GM12878 (cell line): ENCODE results near the gene ADAMTS16.

Experiments
- CEBPB ChIP-seq, 2 experiments: fragments of 150-350 bp in 1 of 2; IDR thresholded peaks; 2 replicates each; pipeline ENCODE4 v1.6.1; 2012 to 2014; ENCODE audit warnings: low read depth in 2 of 2, low read length in 2 of 2, borderline replicate concordance in 1 of 2, inconsistent platforms in 1 of 2
- FOXK2 ChIP-seq: fragments of 450-650 bp; IDR thresholded peaks from 2 replicates; pipeline ENCODE4 v1.6.1; 2017; ENCODE audit warnings: mild to moderate bottlenecking, moderate library complexity
- KAT2A ChIP-seq: conservative IDR thresholded peaks from 2 replicates; pipeline ENCODE4 v1.6.1; 2011; ENCODE audit warnings: low read depth, low read length; ENCODE audit not compliant: control insufficient read depth
- POLR2A ChIP-seq: IDR thresholded peaks from 2 replicates; pipeline ENCODE4 v1.6.1; 2011; ENCODE audit warnings: low read depth, mild to moderate bottlenecking, low read length
- YY1 ChIP-seq: IDR thresholded peaks from 2 replicates; pipeline ENCODE4 v1.6.1; 2011; ENCODE audit warnings: low read depth, mild to moderate bottlenecking, low read length
- TF ChIP-seq, protein P1 (sequence below), 3 experiments: IDR thresholded peaks in 2 of 3; conservative IDR thresholded peaks in 1 of 3; 2 replicates each; pipeline ENCODE4 v1.5.1; 2011; ENCODE audit warnings: low read depth in 3 of 3, low read length in 3 of 3, mild to moderate bottlenecking in 3 of 3, control low read depth in 2 of 3, moderate library complexity in 2 of 3, inconsistent platforms in 1 of 3, mixed read lengths in 1 of 3; ENCODE audit not compliant: control insufficient read depth in 2 of 3, insufficient read depth in 1 of 3; ENCODE audit errors: extremely low read depth in 1 of 3
- TF ChIP-seq, protein P2 (sequence below): fragments of 450-650 bp; formaldehyde crosslinking; IDR thresholded peaks from 2 replicates; pipeline ENCODE4 v1.4.0; 2022; ENCODE audit warnings: mild to moderate bottlenecking, moderate library complexity
- TF ChIP-seq, protein P3 (sequence below): IDR thresholded peaks from 2 replicates; pipeline ENCODE4 v1.6.1; 2012; ENCODE audit warnings: low read depth, low read length, improper control_type of control experiment

DNA sequence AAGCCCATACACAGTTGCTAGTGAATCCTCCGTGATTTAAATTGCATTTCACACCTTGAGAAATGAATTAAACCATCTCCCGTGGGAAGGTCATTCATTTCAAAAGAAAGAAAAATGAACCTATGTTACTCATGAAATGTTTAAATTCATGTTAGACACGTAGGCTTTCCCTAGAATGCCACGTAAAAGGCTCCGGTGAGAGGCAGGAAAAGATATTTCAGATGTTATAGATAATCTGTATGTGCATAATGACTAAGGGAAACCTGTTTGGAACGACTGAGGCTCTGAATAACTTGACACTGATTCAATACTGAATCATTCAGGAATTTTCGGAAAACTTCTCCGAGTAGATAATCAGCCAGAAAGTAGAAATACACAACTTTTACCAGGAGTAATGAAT, 148.1 kb downstream of the ADAMTS16 start:
- TF ChIP-seq CEBPB (IDR thresholded peaks at IDR 0.05; ENCODE audit: borderline replicate concordance in 1 of 2, low read depth in 2 of 2, low read length in 2 of 2) (no peak), POLR2A (no peak), FOXK2 (no peak), KAT2A (no peak), YY1 (no peak)
- TF ChIP-seq, protein P1, sequence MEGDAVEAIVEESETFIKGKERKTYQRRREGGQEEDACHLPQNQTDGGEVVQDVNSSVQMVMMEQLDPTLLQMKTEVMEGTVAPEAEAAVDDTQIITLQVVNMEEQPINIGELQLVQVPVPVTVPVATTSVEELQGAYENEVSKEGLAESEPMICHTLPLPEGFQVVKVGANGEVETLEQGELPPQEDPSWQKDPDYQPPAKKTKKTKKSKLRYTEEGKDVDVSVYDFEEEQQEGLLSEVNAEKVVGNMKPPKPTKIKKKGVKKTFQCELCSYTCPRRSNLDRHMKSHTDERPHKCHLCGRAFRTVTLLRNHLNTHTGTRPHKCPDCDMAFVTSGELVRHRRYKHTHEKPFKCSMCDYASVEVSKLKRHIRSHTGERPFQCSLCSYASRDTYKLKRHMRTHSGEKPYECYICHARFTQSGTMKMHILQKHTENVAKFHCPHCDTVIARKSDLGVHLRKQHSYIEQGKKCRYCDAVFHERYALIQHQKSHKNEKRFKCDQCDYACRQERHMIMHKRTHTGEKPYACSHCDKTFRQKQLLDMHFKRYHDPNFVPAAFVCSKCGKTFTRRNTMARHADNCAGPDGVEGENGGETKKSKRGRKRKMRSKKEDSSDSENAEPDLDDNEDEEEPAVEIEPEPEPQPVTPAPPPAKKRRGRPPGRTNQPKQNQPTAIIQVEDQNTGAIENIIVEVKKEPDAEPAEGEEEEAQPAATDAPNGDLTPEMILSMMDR (IDR thresholded peaks at IDR 0.05 in 2 of 3, conservative IDR thresholded peaks at IDR 0.05 in 1 of 3; ENCODE audit: control insufficient read depth in 2 of 3, extremely low read depth in 1 of 3, insufficient read depth in 1 of 3, low read depth in 3 of 3, low read length in 3 of 3) = no peak
- TF ChIP-seq, protein P2, sequence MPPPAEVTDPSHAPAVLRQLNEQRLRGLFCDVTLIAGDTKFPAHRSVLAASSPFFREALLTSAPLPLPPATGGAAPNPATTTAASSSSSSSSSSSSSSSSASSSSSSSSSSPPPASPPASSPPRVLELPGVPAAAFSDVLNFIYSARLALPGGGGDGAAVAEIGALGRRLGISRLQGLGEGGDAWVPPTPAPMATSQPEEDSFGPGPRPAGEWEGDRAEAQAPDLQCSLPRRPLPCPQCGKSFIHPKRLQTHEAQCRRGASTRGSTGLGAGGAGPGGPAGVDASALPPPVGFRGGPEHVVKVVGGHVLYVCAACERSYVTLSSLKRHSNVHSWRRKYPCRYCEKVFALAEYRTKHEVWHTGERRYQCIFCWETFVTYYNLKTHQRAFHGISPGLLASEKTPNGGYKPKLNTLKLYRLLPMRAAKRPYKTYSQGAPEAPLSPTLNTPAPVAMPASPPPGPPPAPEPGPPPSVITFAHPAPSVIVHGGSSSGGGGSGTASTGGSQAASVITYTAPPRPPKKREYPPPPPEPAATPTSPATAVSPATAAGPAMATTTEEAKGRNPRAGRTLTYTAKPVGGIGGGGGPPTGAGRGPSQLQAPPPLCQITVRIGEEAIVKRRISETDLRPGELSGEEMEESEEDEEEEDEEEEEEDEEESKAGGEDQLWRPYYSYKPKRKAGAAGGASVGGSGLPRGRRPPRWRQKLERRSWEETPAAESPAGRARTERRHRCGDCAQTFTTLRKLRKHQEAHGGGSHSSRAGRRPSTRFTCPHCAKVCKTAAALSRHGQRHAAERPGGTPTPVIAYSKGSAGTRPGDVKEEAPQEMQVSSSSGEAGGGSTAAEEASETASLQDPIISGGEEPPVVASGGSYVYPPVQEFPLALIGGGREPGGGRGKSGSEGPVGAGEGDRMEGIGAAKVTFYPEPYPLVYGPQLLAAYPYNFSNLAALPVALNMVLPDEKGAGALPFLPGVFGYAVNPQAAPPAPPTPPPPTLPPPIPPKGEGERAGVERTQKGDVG (CRISPR knock-in tag) = no peak
- TF ChIP-seq, protein P3, sequence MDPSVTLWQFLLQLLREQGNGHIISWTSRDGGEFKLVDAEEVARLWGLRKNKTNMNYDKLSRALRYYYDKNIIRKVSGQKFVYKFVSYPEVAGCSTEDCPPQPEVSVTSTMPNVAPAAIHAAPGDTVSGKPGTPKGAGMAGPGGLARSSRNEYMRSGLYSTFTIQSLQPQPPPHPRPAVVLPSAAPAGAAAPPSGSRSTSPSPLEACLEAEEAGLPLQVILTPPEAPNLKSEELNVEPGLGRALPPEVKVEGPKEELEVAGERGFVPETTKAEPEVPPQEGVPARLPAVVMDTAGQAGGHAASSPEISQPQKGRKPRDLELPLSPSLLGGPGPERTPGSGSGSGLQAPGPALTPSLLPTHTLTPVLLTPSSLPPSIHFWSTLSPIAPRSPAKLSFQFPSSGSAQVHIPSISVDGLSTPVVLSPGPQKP = no peak
